Measurements from ENCODE around the gene RBM4B.
"Not testable (repeated sequence)": the region's sequence is repeated elsewhere in the genome, so short reads cannot be mapped to it uniquely, and the experiment has no call there.

The RBM4B gene

DNA sequence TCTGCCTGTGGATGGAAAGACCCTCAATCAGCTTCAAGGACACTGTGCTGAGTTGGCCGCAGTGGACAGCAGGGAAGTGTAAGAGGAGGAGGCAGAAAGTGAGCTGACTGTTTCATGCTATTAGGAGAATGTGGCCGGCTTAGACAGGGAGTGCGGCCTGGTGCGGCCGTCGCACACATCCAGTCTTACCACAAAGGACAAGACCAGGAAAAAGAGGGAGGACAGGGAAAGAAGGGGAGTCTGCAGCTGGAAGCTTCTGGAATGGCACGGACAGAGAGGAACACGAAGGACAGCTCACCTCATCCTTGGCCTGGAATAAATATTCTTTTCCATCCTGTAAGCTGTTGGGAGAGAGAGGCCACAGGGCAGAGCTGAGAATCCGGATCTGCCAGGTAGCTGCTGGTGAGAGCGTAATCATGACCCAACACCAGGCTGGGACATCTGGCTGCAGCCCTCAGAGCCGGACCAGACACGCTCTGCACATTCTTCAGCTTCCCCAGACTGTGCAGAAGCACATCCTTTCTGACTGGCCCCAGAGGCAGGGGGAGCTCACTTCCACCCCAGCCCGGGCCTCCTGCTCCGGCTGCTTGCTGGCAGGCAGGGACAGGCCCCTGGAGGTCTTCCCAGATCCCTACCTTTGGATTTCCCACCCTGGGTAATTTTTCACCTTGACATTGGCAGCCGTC, 8.6 kb upstream of the RBM4B start:
- DNase-seq, result no peak

DNA sequence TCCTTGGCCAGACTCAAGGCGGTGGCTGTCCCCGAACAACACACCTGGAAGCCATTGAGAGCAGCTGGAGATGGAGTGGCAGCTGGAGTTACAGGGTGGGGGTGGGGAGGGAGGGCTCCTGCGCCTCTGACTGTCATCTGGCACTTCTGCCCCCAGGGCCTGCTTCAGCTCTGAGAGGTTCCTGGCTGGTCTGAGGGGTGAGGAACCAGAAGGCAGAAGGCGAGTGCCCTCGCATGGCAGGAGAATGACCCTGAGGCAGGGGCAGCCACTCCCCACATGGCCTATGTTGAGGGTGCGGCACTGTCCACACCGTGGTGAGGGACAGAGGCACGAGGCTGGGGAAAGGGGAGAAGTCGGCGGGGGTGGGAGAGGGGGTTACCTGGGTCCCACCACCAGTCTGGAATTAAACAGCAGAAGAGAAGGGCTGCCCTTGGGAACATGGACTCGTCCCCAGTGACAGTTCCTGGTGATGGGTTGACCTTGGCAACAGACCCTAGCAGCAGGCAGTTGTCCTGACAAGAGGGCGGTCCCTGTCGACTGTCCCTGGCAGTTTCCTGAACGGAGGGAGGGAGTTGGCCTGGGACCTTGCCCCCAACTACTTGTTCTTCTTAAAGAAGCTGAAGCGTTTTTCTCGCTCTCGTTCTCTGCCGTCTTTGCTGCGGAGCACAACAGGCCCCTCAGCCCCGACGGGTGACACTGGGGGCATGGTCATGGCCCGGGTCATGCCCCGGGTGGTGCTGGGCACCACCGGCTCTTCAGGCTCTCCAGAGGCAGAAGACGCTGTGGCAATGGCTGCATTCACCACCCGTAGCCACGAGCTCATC, 7.8 kb upstream of the RBM4B start:
- DNase-seq, result no peak

DNA sequence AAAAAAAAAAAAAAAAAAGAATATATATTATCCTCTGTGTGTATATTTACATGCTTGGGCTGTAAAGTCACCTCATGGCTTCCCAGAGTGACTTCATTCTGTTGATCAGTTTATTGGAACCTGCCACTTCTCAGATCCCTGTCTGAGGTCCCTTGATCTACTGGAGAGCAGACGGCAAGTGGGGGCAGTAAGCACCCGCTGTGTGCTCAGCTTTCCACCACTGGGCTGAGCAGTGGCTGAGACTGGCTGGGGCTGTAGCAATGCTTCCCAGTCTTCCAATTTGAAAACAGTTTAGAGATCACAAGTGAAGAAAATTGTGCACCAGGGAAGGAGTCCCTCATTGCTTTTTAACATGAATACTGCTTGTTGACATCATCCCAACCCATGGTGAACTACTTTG, 6.9 kb upstream of the RBM4B start:
- no peak for DNase-seq

DNA sequence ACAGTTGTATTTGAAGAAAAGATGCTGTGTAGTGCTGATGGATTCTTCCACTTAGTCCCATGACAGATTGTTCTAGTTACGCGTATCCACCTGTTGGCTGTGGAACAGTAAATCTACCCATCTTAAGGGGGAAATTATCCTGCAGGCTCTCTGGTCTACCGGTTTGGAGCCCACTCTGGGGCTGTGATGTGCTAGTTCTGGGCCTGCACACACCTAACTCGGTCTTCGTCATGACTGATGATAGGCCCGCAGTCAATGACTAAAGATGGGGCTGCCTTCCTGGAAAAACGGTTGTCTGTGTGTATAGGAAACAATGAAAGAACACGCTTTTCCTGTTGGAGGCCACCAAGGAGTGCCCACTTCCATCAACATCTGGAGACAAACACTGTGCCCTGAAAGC, 6.2 kb upstream of the RBM4B start:
- no peak for DNase-seq

DNA sequence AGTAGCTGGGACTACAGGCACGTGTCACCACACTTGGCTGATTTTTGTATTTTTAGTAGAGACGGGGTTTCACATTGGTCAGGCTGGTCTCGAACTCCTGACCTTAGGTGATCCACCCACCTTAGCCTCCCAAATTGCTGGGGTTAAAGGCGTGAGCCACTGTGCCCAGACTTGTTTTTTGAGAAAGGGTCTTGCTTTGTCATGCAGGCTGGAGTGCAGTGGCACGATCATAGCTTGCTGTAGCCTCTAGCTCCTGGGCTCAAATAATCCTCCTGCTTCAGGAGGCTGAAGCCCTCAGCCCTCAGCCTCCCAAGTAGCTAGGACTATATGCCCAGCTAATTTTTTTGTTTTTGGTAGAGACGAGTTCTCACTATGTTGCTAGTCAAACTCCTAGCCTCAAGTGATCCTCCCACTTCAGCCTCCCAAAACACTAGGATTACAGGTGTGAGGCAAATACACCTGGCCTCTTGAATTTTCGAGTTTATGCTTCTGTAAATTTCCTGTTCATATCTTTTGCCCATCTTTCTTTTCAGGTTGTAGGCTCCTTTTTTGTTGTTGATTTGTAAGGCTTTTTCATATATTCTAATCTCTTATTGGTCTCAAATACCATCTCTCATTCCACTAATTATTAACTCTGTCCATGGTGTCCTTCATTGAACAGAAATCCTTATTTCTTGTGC, 3.4 kb upstream of the RBM4B start:
- no peak for DNase-seq

DNA sequence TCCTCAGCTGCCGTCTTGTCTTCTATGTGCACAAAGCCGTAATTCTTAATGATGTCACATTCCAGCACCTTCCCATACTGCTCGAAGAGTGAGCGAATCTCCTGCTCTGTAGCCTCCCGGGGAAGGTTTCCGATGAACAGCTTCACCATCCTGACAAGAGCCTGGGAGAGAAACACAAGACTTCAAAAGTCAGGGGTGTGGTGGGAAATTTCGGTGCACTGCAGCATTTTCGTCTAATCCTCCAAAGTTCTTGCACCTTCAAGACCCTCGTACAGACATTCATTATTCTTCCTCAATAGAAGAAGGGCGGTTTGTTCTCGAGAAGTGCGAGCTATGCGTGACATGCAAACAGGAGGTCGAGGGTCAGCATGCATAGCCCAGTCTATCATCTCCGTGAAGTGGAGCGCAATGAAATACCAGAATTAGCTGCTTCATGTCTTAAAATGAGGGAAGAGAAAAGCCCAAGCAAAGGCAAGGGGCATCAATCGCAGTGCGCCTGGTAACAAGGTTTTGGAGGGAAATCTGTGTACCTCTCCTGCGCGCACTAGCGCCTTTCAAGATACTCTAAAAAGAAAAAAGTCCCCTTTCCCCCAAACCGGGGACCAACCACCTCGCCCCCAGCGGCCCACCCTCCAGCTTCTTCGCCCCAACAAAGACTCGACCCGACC, 622 bp downstream of the RBM4B start:
- no peak for DNase-seq

DNA sequence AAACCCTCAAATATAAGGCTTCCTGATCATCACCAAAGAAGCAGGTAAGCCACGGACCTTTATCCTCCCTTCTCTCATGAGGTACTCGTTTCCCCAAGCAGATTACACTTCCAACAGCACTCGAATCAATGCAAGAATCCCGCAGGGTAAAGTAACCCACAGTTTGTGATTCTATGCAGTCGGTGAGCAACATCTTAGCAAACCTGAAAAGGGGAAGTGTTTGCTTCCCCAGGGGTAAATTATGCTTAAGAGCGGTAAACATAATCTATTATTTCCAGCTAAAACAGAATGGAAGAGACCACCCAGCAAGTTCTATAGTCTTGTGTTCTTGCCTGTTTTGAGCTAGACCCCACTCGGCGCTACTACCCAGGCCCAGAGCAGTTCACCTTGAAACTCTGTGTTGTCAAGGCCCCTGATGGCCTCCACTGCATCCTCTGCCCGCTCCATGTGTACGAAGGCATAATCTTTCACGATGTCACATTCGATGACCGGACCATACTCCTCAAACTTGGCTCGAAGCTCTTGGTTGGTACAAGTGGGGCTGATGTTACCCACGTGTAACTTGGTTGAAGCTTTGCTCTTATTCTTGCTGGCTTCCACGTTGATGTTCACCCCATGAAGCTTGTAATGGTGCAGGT, 1.3 kb downstream of the RBM4B start:
- DNase-seq, result no peak

DNA sequence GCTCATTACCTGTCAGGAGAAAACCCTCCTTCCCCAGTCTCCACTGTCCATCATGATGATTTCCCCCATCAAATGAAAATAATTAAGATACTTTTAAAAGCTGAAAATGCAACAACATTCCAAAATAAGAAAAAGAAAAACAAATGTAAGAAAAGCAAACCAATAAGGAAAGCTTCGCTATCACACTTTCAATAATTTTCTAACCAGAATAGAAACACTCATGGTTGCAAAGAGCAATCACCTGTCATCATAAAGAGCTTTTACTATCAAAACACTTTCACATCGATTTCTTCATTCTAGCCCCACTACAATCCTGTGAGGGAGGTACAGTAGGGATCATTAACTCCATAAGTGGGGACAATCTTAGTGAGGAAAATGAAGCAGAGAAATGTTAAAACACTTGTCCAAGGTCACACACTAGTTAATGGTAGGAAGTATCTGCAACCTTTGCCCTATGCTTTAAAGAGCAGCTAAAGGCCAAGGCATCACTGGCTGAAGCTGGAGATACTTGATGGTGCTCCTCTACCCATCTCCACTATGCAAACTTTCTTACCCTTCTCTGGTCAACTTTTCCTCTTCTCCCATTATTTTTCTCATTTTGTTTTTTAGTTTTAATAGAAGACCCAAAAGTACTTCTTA, 2.6 kb downstream of the RBM4B start:
- DNase-seq, result no peak

DNA sequence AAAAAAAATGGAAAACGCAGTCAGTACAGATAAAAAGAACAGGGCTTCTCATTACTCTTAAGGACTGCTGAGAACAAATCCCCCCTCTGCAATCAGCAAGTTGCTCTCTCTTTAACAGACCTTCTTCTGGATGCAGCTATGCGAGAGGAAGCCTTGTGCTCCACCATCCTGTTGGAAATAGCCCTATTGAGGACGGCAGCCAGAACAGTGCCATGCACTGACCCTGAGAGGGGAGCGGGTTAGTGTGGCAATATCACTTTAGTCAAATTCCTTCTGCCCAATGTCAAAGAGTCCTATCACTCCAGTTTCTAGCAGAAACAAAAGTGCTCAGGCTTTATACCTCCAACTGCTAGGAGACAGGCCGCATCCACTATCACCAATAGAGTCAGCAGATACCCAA, 6.9 kb downstream of the RBM4B start:
- DNase-seq, result no peak

DNA sequence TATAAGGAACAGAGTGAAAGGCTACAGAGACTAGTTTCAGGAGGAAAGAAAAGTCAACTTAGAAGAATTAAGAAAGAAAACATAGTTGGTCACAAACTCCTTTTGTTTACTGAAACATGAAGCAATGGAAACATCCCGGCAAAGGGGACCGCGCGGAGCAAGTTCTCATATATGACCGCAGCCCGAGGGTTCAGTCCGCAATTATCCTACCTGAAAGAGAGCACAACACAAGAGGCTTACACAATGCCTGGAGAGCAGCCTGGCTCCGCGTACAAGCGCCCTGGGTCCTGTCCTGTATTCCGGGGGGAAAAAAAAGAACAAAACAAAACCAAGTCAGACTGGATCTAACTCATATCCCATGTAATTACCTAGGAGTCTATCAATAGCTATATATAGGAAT, 12.3 kb downstream of the RBM4B start:
- DNase-seq, result no peak

DNA sequence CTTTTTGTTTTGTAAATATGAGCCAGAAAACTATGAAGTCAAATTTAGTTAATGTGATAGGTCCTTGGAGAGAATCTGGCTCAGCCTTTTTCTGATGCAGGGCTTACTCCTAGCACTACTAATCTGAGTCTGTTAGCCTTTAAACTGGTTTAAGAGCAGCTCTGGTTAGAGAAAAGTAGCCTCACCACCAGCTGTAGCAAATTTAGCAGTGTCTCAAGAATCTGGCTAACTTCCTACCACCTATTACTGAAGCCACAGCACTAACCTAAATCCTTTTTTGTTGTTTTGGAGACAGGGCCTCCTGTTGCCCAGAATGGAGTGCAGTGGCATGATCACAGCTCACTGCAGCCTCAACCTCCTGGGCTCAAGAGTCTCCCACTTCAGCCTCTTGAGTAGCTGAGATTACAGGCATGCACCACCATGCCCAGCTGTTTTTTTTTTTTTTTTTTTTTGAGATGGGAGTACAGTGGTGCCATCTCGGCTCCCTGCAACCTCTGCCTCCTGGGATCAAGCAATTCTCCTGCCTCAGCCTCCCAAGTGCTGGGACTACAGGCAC, 13.9 kb downstream of the RBM4B start:
- DNase-seq, result no peak

DNA sequence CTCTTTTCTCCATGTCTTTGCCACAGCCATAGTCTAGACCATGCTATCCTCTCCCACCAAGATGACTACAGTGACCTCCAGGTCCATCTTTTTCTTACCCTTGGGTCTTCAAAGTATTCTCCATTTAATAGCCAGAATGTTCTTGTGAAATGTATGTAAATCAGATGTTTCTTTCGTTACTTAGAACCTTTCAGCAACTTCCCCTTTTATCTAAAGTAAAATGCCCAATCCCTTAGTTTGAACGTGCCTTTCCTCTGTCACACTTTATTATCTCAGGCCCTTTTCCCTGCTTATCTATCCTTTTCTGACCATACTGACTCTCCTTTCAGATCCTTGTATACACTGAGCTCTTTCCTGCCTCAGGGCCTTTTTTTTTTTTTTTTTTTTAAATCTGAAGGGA, 17.9 kb downstream of the RBM4B start:
- no peak for DNase-seq

DNA sequence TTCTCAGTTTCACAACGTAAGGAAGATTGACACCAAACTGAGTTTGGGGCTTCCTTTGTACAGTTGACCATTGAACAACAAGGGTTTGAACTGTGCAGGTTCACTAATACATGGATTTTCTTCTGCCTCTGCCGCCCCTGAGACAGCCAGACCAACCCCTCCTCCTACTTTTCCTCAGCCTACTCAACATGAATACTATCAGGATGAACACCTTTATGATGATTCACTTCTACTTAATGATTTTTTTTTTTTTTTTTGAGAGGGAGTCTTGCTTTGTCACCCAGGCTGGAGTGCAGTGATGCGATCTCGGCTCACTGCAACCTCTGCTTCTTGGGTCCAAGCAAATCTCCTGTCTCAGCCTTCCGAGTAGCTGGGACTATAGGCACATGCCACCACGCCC, 24.6 kb downstream of the RBM4B start:
- DNase-seq, result no peak

DNA sequence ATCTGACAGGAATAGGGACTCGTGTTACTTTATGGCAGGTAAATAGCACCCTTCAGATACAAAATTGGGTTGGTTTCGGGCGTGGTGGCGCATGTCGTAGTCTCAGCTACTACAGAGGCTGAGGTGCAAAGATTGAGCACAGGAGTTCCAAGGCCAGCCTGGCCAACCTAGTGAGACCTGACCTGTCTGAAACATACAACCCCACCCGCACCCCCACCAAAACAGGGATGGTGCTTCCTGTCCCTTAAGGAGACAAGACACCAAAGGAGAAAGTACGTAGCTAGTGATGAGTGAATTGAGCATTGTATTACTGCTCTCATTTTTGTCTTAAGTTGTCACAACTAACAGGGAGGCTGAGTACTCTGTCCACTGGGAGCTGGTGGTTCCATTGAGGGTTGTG, 25.0 kb downstream of the RBM4B start:
- DNase-seq, result no peak

DNA sequence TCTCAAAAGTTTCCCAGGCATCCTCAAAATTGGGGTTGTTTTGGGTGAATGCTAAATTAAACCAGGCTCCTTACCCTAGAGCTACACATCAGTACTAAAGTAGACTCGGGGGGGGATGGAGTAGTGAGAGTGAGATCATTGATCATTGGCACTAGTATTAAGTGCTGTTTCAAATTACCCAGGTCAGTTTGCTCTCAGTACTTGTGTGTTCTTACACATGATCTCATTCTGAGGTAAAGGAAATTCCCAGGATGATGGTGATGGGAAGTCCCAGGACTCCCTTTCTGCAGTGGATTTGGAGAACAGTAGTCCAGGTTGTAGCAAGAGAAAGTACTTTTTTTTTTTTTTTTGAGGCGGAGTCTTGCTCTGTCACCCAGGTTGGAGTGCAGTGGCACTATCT, 26.7 kb downstream of the RBM4B start:
- no peak for DNase-seq

DNA sequence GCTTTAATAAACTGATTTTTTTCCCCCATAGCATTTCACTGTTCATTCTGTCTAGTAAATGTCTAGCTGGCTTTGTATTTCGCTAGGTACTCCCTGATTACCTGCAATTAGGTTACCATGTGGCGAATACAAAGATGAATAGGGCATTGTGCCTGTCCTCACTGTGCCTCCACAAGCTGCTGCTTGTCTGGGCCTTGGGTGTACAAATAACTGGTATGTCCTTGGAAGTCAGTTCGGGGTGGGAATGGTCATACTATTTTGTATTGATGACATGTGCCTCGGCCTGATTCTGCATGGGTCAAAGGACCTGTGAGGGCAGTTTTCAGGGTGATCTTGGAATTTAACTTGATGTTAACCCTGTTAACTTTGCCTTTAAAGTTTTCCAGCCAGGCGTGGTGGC, 27.8 kb downstream of the RBM4B start:
- DNase-seq, result no peak

DNA sequence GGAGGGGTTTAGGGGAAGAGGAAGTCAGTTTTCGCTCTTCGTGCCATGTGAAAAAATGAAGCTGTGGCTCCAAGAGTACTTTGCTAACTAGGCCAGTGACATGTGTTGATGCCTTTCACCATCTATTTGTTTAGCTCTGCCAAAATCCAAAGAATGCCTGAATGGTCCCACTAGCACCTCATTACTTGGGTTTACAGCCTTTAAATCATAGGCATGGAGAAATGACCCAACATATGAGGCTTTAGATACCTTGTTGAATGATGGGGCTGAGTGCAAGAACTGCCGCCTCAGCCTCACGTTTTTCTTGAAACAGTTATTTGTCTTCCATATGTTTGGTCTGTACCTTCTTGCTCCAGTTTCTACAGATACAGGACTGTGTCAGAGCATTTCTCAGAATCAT, 30.9 kb downstream of the RBM4B start:
- no peak for DNase-seq

DNA sequence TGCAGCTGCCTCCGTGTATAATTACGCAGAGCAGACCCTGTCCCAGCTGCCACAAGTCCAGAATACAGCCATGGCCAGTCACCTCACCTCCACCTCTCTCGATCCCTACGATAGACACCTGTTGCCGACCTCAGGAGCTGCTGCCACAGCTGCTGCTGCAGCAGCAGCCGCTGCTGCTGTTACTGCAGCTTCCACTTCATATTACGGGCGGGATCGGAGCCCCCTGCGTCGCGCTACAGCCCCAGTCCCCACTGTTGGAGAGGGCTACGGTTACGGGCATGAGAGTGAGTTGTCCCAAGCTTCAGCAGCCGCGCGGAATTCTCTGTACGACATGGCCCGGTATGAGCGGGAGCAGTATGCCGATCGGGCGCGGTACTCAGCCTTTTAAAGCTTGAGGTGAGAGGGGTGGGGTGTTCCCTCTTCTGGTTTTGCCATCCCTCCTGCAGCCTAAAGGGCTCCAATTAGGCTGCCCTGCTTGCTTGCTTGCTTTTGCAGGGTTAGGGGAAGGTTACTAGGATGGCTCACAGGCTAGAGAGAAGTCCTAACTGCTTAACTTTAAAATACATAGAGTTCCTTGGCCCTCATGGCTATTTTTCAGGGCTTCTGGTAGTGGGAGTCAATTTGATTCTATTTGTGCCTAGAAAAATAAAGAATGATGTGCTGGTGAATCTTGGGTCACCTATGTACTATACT, 33.8 kb downstream of the RBM4B start:
- DNase-seq, result no peak

DNA sequence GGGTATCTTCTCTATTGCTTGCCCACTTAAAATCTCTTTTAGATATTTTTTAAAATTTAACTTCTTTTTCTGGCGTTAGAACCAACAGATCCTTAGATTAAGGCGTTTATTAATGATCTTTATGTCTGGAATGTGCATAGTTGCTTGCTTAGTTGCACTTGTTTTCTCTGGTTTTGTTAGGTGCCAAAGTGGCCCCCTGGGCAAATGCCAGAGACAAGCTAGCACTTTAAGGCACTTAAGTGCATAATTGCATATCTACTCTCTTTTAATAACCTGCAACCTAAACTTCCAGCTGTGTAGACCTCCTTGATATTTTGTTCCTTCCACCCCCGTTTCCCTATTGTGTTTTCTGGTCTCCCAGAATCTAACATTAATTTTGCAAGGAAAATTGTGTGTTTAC, 35.9 kb downstream of the RBM4B start:
- no peak for DNase-seq

DNA sequence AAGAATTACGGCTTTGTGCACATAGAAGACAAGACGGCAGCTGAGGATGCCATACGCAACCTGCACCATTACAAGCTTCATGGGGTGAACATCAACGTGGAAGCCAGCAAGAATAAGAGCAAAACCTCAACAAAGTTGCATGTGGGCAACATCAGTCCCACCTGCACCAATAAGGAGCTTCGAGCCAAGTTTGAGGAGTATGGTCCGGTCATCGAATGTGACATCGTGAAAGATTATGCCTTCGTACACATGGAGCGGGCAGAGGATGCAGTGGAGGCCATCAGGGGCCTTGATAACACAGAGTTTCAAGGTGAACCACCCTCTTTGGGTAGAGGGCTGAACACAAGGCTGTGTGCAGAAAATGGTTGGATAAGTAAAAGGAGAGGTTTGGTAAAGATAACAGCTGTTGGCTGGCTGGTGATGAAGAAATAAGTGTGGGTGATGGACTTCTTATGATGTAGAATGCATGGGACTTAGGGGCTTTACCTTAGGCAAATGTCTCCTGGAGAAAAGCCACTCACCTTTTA, 37.8 kb downstream of the RBM4B start:
- DNase-seq, result not testable (repeated sequence)

All from activated CD4-positive, CD25-positive, alpha-beta regulatory T cell (primary cell).